GM21526 (cell line): ENCODE data around the gene RAB27B.

Source experiments
- ATAC-seq: cut with Tn5 transposase; IDR thresholded peaks from one replicate; pipeline ENCODE4 v1.9.1; 2021; ENCODE audit warnings: moderate library complexity; ENCODE audit not compliant: unreplicated experiment, low FRiP score

RAB27B gene

DNA sequence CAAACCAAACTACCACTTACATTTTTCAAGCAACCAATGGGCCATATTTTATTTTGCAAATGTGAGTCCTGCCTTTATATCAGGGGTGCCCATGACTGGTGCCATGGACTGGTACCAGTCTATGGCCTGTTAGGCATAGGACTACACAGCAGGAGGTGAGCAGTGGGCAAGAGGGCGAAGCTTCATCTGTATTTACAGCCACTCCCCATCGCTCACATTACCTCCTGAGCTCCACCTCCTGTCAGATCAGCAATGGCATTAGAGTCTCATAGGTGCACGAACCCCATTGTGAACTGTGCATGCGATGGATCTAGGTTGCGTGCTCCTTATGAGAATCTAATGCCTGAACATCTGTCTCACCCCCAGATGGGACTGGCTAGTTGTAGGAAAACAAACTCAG lies 77.4 kb downstream of the RAB27B start:
- ATAC-seq: no peak

DNA sequence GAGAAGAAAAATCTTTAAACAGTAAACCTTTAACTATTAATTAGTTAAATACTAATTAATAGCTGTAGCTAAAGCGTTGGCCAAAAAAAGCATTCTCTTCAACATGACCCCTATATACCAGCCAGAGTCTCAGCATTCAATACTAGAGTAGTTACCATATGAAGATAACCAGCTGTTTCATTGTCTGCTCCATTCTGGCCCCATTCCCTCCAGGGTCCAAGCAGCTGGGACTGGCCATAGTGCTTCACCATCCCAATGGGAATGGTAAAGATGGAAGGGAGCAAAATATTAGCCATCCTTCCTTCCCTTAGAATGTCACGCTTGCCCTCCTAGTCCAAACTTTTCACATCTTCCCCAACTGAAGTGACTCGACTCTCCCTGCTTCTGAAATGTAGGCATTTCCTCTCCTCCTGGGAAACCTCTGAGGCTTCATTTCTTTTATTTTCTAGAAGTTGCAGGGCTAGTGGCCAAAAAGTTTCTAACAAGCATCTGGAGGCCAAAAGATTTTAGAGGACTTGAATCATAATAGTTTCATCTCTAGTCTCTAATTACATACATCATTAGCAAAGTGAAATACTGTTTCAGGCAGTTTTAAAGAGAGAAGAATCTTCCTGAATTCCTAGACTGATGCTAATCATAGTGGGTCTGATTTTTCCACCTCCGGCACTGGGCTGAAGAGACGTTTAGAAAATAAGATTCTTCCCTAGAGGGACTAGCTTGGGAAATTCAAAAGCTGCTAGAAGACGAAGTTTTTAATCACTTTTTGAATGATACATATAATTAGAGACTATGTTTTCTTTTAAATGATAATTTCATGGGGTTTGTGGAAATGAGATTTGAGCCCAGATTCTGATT lies 78.3 kb downstream of the RAB27B start:
- ATAC-seq: no peak

DNA sequence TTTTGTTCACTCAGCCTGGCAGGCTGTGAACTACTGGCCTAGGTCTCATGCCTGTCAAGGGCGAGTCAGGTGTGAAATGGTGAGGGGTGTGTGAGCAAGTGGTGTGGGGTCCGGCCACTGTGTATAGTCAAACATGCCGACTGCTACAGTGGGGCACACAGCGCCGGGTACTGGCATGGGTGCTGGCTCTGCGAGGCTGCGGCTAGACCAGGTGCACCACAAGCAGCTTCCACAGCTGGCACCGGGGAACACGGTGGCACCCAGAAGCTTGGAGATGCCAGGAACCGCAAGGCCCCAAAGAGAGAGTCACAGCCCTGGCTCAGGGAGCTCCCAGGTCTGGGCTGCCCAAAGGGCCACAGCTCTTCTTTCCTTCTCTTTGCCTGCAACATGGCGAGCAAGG lies 81.3 kb downstream of the RAB27B start:
- no peak for ATAC-seq

DNA sequence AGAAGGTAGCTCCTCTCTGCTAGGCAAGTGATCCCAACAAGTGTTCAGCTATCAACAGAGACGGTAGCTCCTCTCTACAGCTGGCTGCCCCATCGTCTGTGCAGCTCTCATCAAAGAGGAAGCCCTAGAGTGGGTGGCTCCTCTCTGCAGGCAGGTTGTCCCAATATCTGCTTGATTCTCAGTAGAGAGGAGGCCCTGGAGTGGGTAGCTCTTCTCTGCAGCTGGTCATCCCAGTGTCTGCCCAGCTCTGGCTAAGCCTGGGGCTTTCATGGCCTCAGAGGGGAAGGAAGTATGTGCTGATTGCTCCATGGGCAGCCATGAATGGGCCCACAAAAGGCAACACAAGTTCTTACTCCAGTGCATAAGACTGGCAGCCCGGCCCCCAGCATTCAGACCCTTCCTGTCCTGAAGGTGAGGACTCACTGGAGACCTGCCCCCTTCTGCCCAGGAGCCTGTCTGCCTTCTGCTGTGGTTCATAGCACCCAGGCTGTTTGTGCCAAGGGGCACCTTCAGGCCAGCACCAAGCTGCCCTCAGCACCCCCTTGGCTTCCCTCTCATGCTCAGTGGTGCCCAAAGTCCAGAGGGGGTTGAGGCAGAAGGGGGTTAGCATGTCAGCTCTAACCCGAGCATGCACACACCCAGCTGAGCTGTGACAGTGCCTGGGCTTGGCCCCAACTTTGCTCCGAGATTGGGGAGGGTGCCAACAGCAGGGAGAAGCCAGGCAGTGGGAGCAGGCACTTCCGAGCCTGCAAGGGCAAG lies 82.1 kb downstream of the RAB27B start:
- no peak for ATAC-seq

DNA sequence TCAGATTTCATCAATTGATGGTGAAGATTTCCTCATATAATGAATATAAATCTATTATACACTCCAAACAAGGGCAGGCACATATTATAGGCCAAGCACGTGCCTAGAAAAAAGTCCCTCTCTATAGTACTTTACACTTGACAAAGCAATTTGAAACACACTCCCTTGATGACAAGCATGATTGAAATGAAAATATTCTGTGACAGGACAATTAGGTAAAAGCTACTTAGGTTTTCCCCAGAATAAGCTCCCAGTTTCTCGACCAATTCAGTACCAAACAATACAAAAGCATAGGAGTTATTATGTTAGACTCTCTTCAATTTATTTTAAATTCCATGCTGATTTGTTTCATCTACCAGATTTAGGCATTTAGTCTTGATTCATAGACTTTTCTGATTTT lies 83.3 kb downstream of the RAB27B start:
- ATAC-seq: no peak

DNA sequence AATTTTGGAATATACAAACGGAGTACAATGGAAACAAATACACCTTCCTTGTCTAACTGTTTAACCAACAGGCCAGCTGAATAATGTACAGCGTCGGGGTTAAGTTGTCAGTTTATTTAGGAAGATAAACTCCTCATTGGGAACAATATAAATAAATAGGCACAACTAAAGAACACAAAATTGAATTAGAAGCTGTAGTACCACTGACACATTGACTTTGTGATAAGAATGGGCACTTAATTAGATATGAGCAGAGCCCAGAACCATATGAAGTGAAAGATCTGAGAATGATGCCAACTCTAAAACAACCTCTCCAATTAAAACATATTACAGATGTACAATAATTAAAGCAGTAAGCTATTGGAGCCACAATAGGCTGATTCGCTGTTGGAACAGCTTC lies 86.5 kb downstream of the RAB27B start:
- no peak for ATAC-seq

DNA sequence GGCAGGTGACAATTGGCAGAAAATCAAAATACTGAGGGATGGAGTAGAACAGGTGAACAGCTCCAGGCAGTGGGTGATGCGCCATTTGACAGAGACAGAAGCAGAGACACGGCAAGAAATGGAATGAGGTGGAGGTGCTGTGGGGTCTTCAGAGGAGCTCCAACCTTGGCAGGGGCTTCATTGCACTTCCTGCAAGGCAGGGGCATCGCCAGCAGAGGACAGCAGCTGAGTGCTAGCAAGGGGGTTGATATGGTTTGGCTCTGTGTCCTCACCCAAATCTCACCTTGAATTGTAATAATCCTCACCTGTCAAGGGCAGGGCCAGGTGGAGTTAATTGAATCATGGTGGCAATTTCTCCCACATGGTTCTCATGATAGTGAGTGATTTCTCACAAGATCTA lies 88.2 kb downstream of the RAB27B start:
- no peak for ATAC-seq

DNA sequence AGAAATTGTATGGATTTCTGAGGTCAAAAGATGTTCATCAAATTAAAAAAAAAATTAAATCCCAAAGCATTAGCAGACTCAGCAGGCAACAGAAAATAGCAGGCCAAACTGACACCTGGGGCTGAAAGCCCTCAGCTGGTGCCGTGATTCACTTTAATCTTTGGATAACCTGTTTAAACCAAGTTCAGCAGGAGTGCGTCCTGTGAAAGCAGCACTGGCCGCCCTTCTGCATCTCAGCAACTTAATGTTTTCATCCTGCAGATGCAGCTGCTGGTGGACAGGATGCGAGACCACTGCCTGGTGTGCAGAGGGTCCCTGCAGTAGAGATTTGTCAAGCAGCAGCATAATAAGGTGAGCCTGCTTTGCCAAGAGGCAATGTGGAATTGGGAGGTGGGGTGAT lies 89.8 kb downstream of the RAB27B start:
- no peak for ATAC-seq

DNA sequence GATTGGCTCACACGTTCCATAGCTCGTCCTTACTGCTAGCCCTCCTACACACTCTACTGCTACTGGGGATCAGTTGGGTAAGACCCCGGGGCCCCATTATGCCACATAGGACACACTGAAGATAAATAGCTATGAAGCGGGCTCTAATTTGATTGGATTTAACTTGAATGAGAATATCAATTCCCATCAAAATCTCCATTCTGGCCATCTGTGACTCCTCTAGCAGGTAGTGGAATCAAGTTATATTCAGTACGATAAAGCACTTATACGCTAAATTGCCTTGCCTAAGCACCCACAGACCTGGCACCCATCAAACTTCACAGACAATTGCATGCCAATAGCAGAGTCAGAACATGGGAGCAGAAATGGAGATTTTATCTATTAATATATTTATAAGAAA lies 91.1 kb downstream of the RAB27B start:
- ATAC-seq: no peak

DNA sequence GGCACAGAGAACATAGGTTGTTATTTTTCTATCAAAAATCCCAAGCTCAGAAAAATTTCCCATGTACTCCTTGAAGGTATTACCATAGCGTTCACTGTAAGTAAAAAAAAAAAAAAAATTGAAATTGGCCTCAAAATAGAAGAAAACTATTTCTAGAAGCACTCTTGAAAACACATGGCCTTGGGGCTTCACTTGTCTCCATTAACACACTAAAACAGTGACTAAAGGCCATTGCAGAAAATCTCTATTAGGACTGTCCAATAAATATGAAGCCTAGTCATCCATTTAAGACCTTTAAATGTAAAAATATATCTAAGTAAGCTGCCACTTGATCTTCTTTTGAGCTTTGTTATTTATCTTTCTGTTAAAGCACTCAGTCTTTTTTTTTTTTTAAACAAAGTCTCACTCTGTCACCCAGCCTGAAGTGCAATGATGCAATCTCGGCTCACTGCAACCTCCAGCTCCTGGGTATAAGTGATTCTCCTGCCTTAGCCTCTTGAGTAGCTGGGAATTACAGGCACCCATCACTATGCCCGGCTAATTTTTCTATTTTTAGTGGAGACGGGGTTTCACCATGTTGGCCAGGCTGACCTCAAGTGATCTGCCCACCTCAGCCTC lies 95.2 kb downstream of the RAB27B start:
- ATAC-seq: no peak

DNA sequence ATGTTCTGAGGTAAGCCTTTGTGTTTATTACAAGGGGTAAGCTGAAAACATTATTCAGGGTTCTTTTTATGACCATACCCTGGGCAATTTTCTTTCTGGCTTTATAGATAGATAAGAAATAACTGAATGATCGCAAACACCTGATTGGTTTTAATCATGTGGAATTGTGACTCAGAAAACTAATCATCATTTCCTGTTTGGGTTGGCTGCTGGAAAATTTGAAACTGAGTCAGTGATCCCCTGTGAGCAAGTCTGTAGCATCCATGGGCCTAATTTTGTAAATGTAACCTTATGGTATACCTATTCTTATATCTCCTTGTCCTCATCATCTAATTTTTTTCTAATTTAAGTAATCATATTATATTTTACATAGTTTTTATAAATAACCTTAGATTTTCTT lies 96.7 kb downstream of the RAB27B start:
- no peak for ATAC-seq

DNA sequence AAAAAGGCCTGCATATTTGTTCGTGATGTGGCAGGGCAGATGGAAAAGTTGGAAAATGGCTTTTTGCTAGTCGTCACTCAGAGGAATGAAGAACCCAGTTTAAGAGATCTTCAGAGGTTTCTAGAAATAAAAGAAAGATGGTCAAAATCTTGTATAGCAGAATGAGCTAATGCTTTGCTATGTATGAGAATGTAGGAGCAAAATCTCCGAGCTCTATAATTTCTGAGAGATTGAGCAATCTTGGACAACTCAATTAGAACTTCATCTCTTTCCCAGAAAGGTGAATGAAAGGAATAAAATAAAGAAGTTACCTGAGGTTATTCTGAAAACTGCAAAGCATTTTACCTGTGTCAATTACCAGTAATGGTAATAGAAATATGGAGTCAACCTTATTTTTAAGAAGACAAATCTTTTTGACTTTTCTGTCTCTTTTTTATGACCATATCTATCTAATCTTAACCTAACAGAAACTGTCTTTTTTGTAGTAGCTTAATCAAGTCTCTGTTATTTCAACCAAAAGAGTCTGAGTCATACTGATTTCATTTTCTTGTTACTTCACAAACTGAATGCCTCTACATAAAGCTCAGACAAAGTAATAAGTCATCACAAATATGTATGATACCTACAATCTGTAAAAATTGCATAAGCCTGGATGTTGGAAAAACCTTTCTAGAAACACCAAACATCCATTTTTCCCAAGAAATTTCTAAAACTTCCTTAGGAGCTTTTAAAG lies 98.5 kb downstream of the RAB27B start:
- no peak for ATAC-seq

DNA sequence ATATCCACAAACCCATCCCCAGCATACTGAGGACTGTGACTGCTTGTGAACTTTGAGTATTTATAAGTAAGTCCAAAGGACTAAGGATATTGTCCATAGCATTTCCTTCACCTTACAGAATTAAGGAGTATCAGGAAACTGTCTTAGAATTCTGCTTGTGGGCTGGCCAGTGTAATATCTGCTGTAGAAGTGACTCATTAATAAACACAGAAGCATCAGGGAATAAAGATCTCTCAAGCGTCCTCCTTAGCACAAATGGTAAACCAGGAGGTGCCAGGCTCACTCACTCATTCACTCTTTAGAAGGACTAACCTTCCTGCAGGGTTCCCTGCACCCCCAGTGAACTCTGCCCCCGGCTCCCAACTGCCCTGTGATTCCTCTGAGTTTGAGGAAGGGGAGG lies 100.0 kb downstream of the RAB27B start:
- ATAC-seq: no peak

DNA sequence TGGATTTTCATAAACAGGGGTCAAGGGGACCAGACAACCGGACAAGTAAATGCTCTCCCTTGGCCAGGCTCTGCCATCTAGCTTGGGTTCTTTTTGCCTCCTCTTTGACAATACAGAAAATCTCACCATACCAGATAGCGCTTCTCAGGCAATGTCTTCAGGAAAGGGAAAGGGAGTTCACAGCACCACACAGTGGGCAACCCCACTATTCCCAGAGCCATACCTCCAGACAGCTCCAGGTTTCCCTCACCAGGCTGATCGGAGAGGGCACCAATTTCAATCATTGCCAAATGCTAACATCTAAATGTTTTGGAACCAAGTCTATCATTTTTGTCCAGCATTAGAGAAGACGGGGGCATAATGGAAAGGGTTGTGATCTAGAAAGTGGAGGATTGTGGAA lies 102.9 kb downstream of the RAB27B start:
- ATAC-seq: no peak

DNA sequence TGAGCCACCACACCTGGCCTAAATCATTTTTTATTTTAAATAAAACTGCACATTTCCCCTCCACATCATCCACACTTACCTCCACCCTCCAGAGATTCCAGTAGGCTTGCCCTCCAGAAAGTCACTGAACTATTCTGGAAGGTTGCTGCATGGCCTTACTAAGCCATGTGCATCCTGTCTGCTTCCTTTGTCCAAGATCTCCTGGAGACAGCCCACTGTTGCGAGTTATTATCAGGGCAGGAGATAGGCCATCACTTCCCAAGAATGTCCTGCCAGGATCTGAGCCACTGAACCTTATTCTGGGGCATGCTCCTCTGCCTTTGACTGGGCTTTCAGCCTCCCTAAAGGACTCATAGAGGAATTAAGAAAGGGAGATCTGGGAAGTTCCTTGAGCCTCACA lies 104.2 kb downstream of the RAB27B start:
- ATAC-seq: no peak

DNA sequence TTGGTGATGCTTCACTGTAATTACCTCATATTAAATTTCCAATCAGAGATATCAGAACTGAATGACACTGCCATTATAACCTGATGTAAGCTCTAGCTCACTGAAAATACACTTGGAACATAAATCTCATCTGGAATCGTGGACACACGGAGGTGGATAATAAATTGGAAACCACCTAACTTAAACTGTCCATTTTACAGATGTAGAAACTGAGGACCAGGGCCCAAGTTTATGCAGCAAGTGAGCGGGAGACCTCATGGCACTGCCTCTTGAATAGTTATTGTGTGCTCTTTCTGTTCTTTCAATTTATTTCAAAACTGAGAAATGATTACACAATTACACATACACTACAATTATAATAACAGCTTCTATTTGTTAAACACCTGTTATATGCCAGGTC lies 110.2 kb downstream of the RAB27B start:
- ATAC-seq: no peak

DNA sequence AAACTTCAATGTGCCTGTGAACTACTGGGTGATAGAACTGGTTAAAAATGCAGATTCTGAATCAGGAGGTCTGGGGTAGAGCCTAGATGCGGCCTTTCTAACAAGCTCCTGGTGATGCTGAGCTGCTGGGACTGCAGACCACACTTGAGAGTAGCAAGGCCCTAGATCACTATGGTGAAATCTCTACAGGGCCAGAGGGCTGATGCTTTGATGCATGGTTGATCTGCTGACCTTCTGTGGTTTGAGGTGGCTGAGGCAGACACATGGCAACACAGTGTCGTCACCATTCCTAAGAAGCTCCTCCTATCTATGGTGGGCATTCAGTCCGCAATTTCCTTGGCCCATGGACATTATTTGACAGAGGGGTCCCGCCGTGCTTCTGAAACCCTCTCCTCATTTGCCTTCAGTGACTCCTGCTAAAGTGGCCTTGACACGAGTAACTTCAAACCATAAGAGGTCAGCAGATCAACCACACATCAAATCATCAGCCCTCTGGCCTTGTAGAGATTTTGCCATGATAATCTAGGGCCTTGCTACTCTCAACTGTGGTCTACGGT lies 111.2 kb downstream of the RAB27B start:
- no peak for ATAC-seq

DNA sequence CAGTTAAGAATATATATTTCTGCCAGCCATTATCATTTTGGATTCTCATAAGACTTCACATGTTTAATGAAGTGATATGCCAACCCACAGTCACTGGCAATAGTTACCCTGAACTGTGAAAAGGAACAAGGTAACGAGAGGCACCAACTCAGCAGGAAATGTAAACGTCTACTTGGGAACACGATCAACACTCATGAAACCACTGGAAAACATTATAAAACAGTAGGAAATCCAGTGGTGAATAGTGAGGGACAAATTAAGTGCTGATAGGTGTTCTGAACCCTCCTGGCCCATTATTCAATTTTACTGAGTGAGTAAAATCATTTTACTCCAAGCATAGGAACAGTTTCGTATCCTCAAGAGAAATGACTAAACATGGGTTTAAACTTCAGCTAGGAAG lies 113.9 kb downstream of the RAB27B start:
- ATAC-seq: no peak

DNA sequence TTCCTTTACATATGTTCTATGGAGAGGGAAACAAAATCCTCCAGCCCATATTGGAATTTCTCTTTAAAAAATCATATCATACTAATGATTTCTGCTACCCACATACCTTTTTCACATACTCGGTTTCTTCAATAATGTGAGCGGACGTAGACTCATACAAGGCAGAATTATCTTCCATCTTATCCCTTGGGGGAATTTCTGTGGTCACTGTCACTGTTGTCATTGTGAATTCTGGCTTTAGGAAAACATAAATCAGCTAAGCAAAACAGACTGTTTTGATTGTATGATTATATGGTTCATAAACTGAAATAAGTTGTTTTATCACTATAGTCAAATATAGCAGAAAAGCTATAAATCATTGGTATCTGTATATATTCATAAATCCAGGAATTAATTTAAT lies 114.3 kb downstream of the RAB27B start:
- ATAC-seq: no peak
